HEK293T (cell line): ENCODE data around the gene PCGF1.
A peak's percentile ranks its signal among the peaks of the same experiment; 100 is the strongest.

Experiments used
- CTCF ChIA-PET: fragments of 350-600 bp; formaldehyde crosslinking; extraction: SDS; loops from one replicate; lab custom pipeline; 2021; ENCODE audit warnings: antibody characterized with exemption, inconsistent platforms; lab: Yijun Ruan, JAX
- POLR2A ChIA-PET: fragments of 350-600 bp; formaldehyde crosslinking; extraction: SDS; loops from one replicate; lab custom pipeline; 2020; ENCODE audit warnings: antibody characterized with exemption, inconsistent platforms; lab: Yijun Ruan, JAX
- DNase-seq: peaks from one replicate; pipeline ENCODE4 v3.0.0; 2012; ENCODE audit warnings: mixed read lengths; ENCODE audit errors: extremely low spot score
- ARNT ChIP-seq: fragments of 450-650 bp; IDR thresholded peaks from 2 replicates; pipeline ENCODE4 v1.6.1; 2017; ENCODE audit warnings: mild to moderate bottlenecking
- BHLHE40 ChIP-seq: fragments of 450-650 bp; IDR thresholded peaks from 2 replicates; pipeline ENCODE4 v1.6.1; 2016; ENCODE audit warnings: mild to moderate bottlenecking, moderate library complexity, borderline replicate concordance
- CTBP1 ChIP-seq: fragments of 450-650 bp; IDR thresholded peaks from 2 replicates; pipeline ENCODE4 v1.6.1; 2016; ENCODE audit warnings: borderline replicate concordance
- ELF4 ChIP-seq: fragments of 450-650 bp; IDR thresholded peaks from 2 replicates; pipeline ENCODE4 v1.6.1; 2017; ENCODE audit warnings: antibody characterized with exemption
- FOXA1 ChIP-seq: fragments of 450-650 bp; IDR thresholded peaks from 2 replicates; pipeline ENCODE4 v1.6.1; 2016; ENCODE audit warnings: mild to moderate bottlenecking
- FOXK2 ChIP-seq: fragments of 450-650 bp; IDR thresholded peaks from 2 replicates; pipeline ENCODE4 v1.6.1; 2016; ENCODE audit warnings: mild to moderate bottlenecking
- FOXM1 ChIP-seq: fragments of 450-650 bp; IDR thresholded peaks from 2 replicates; pipeline ENCODE4 v1.6.1; 2017; ENCODE audit warnings: mild to moderate bottlenecking, borderline replicate concordance
- HDGF ChIP-seq: fragments of 450-650 bp; IDR thresholded peaks from 2 replicates; pipeline ENCODE4 v1.6.1; 2017; ENCODE audit warnings: antibody characterized with exemption, borderline replicate concordance
- L3MBTL2 ChIP-seq: fragments of 450-650 bp; conservative IDR thresholded peaks from 2 replicates; pipeline ENCODE4 v1.6.1; 2016; ENCODE audit warnings: mild to moderate bottlenecking
- LEF1 ChIP-seq: fragments of 450-650 bp; IDR thresholded peaks from 2 replicates; pipeline ENCODE4 v1.6.1; 2017; ENCODE audit warnings: mild to moderate bottlenecking, borderline replicate concordance
- NFRKB ChIP-seq: fragments of 450-650 bp; IDR thresholded peaks from 2 replicates; pipeline ENCODE4 v1.6.1; 2016; ENCODE audit warnings: mild to moderate bottlenecking, moderate library complexity
- PKNOX1 ChIP-seq: fragments of 450-650 bp; IDR thresholded peaks from 2 replicates; pipeline ENCODE4 v1.6.1; 2016
- SP1 ChIP-seq: fragments of 450-650 bp; IDR thresholded peaks from 2 replicates; pipeline ENCODE4 v1.6.1; 2017
- SUZ12 ChIP-seq: fragments of 450-650 bp; IDR thresholded peaks from 2 replicates; pipeline ENCODE4 v1.6.1; 2016; ENCODE audit warnings: mild to moderate bottlenecking
- TARDBP ChIP-seq: fragments of 450-650 bp; IDR thresholded peaks from 2 replicates; pipeline ENCODE4 v1.6.1; 2016
- ZNF384 ChIP-seq: fragments of 450-650 bp; IDR thresholded peaks from 2 replicates; pipeline ENCODE4 v1.6.1; 2016

PCGF1 gene

GRCh38 chr2:74504591-74504990 lies 2.9 kb downstream of the PCGF1 start:
- no peak for TF ChIP-seq ARNT
- no peak for TF ChIP-seq TARDBP
- TF ChIP-seq CTBP1: no peak
- TF ChIP-seq ELF4: no peak
- TF ChIP-seq HDGF: no peak
- no peak for TF ChIP-seq LEF1
- no peak for TF ChIP-seq FOXA1
- TF ChIP-seq SP1: no peak
- TF ChIP-seq SUZ12: no peak
- TF ChIP-seq PKNOX1: no peak
- no peak for TF ChIP-seq L3MBTL2
- TF ChIP-seq NFRKB: no peak
- TF ChIP-seq BHLHE40: no peak
- TF ChIP-seq ZNF384: no peak
- TF ChIP-seq FOXM1: no peak
- no peak for TF ChIP-seq FOXK2
- CTCF ChIA-PET: interaction anchor here (0.6 kb wide), 1 partner anchor 40 kb away, joined by 4 read pairs; no protein-coding TSS in a partner anchor
- POLR2A ChIA-PET: interaction anchor here (1.1 kb wide), 1 partner anchor 44 kb away, joined by 4 read pairs; no protein-coding TSS in a partner anchor
- DNase-seq: no peak

GRCh38 chr2:74503506-74504475 lies 3.7 kb downstream of the PCGF1 start:
- POLR2A ChIA-PET: interaction anchor here (0.8 to 1.5 kb wide), 5 partner anchors 10 to 45 kb away, joined by 3 to 6 read pairs (median 4); partner anchors contain the start of genes MRPL53, TTC31 and WBP1
- CTCF ChIA-PET: interaction anchor here (0.6 to 1.4 kb wide), 2 partner anchors 21 to 41 kb away, joined by 4 to 6 read pairs; partner anchors contain the start of genes CCDC142 and TTC31

GRCh38 chr2:74502720-74503505 lies 4.6 kb downstream of the PCGF1 start:
- POLR2A ChIA-PET: interaction anchor here (0.9 to 2.9 kb wide), 4 partner anchors 9 to 45 kb away, joined by 3 to 18 read pairs (median 5); partner anchors contain the start of genes CCDC142, MRPL53, TTC31 and WBP1
- TF ChIP-seq HDGF (no peak), ARNT (no peak), PKNOX1 (no peak), L3MBTL2 (peak; percentile 68)
- CTCF ChIA-PET: interaction anchor here (1.4 kb wide), 1 partner anchor 20 kb away, joined by 6 read pairs; the partner anchor contains the start of genes CCDC142 and TTC31
- peak; percentile 53 for DNase-seq

More at GRCh38 chr2:74503506-74504475, 3.7 kb downstream of the PCGF1 start:
- no peak for DNase-seq
- TF ChIP-seq SP1: no peak
- TF ChIP-seq L3MBTL2: no peak
- no peak for TF ChIP-seq HDGF
- no peak for TF ChIP-seq SUZ12
- TF ChIP-seq ZNF384: no peak
- no peak for TF ChIP-seq ARNT
- no peak for TF ChIP-seq LEF1
- no peak for TF ChIP-seq BHLHE40
- no peak for TF ChIP-seq ELF4
- TF ChIP-seq TARDBP: no peak
- TF ChIP-seq FOXM1: no peak
- no peak for TF ChIP-seq FOXA1
- no peak for TF ChIP-seq NFRKB
- TF ChIP-seq PKNOX1: no peak
- no peak for TF ChIP-seq CTBP1
- no peak for TF ChIP-seq FOXK2

GRCh38 chr2:74502147-74502719 lies 5.3 kb downstream of the PCGF1 start:
- ChIA-PET CTCF (no interaction called here), POLR2A (interaction anchor here (1.3 to 2.9 kb wide), 3 partner anchors 8 to 29 kb away, joined by 3 to 18 read pairs (median 9); partner anchors contain the start of genes CCDC142 and TTC31)
- no peak for TF ChIP-seq SP1
- no peak for TF ChIP-seq TARDBP
- no peak for TF ChIP-seq PKNOX1
- no peak for TF ChIP-seq ZNF384
- no peak for TF ChIP-seq FOXK2
- no peak for TF ChIP-seq ELF4
- TF ChIP-seq ARNT: no peak
- TF ChIP-seq FOXM1: no peak
- TF ChIP-seq SUZ12: no peak
- TF ChIP-seq LEF1: no peak
- TF ChIP-seq HDGF: no peak
- no peak for TF ChIP-seq CTBP1
- no peak for TF ChIP-seq FOXA1
- TF ChIP-seq NFRKB: no peak
- no peak for TF ChIP-seq L3MBTL2
- no peak for TF ChIP-seq BHLHE40
- peak; percentile 23 for DNase-seq
